Activated T-cell treated with anti-CD3 and anti-CD28 coated beads, Interleukin-2, amount 50 U/mL, for 48 hours (primary cell): ENCODE results near the gene NDUFAF2.
"Not testable (repeated sequence)": the region's sequence is repeated elsewhere in the genome, so short reads cannot be mapped to it uniquely, and the experiment has no call there.

Experiments
- DNase-seq, 2 experiments: peaks; one replicate each; pipeline ENCODE4 v3.0.0-alpha.2; 2020

NDUFAF2 gene

DNA sequence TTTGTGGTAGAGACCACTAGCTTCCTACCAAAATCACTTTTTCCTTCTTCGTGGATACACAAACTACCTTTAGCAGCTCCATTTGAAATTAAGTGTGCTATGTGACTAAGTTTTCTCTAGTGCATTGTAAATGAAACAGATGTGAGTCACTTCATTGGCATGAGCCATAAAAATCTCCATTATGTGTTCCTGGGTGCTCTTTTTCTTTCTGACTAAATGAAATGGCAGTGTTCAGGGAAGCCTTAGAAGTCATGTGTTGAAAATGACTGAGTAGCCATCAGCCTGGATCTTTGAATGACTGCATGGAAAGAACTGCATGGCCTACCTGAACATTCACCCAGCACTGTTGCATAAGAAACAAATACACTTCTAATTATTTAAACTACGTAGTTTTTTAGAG, 107.9 kb downstream of the NDUFAF2 start:
- DNase-seq, result no peak

DNA sequence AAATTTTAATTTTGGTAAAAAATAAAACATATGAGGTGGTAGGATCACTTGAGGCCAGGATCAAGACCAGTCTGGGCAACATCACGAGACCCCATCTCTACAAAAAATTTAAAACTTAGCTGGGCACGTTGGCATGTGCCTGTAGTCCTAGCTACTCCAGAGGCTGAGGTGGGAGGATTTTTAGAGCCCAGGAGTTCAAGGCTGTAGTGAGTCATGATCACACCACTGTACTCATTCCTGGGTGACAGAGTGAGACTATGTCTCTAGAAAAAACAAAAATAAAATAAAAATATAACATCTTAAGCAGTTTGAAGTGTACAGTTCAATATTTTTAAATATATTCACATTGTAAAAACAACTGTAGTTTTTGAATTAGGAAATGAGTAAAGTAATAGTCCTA, 108.9 kb downstream of the NDUFAF2 start:
- DNase-seq, result no peak

DNA sequence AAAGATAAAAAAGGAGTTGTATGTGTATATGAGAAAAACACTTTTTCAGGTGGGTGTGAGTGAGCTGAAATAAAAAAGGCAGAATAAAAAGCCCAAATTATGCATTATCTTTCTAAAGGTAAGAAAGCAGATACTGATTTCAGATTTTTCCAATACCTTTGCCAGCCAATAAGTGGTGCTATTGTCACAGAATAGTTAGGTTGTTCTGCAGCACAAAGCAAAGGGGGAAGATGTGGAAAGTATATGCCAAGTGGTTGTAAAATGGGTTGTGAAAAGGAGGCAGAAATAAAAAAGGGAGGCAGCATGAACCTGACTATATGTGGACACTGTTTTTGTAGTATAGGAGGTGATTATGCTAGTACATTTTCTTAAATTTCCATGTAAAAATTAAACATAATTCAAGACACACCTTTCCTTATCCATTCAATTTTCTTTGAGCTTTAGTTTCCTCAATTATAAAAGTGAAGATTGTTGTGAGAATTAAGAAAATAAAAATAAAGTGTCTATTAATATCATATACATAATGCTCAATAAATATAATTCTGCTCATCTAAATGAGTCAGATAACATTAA, 110.5 kb downstream of the NDUFAF2 start:
- no peak for DNase-seq

DNA sequence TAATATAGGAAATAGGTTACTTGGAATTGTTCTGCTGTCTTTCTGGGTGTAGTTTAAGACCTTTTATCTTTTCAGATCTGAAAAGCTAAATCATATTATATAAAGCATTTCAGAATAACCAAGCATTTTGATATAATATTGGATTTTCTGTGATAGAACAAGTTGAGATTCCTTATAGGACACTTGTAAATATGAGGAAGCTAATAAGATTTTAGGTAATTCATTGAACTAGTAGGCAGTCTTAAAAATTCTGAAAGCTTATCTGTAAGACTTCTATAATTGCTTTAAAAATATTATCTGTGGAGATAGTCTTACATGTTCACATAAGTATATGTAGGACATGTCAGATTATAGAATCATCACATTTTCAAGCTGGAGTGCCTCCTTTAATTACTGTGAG, 114.5 kb downstream of the NDUFAF2 start:
- DNase-seq, result no peak

DNA sequence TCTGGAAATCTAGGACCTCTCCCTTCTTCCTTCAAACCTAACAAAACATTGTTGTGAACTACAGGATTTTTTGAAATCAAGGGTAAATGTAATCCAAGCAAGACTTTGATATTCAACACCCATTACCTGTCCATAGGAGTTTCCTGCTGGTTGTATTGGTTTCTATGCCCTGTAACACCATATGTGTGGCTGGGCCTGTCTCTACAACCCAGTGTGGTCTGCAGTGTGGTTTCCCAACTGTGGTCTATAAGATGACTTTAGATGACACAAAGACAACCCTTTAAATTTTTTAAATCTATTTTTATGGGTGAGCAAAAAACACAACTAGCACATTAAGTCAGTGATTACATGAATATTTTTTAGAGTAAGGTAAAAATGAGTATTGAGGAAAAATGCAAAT, 124.1 kb downstream of the NDUFAF2 start:
- no peak for DNase-seq

DNA sequence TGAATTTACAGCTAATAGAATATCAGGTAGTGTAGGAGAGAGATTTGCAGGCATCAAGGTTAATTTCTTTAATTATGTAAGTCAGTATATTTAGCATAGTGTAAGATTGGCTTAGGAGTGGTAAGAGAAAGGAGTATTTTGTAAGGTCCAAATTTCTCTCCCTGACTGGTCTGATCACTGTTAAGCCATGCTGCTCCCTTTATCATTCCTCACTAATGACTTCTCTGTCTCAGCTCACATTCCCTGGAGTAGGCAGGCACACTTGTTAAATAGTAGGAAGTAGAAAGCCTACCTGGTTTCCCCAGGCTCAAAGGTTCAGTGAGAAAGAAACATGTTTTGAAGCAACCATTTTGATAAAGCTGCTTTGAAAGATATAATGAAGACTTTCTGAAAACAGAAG, 126.5 kb downstream of the NDUFAF2 start:
- DNase-seq, result no peak

DNA sequence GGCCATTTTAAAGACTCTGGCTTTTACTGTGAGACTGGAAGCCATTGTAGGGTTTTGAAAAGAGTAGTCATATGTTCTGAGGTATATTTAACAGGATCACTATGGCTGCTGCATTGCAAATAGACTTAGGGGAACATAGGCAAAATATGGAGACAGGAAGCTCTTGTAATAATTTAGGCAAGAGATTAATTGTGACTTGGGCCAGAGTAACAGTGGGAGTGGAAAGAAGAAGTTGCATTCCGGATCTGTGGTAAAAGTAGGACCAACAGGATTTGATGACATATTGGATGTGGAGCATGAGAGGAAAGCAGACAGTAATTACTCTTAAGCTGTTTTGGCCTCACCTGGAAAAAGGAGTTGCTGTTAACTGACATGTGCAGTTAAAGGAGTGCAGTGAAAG, 131.6 kb downstream of the NDUFAF2 start:
- DNase-seq, result no peak

DNA sequence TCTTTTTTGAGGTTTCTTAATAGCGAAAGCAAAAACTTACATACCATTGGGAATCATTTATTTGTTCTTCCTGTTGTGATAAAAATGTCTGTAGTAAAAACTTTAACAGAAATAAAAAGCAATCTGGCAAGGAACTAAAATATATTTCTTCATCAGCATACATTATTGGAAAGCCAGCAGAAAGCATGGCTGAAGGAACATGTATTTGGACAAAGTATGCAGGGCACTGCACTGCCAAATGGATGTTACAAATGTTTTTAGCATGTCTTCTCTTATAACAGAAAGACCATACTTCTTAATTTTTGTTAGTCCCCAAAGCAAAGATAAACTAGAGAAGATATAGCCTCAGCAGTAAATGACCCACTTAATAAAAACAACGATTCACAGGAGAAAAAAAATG, 136.7 kb downstream of the NDUFAF2 start:
- no peak for DNase-seq

DNA sequence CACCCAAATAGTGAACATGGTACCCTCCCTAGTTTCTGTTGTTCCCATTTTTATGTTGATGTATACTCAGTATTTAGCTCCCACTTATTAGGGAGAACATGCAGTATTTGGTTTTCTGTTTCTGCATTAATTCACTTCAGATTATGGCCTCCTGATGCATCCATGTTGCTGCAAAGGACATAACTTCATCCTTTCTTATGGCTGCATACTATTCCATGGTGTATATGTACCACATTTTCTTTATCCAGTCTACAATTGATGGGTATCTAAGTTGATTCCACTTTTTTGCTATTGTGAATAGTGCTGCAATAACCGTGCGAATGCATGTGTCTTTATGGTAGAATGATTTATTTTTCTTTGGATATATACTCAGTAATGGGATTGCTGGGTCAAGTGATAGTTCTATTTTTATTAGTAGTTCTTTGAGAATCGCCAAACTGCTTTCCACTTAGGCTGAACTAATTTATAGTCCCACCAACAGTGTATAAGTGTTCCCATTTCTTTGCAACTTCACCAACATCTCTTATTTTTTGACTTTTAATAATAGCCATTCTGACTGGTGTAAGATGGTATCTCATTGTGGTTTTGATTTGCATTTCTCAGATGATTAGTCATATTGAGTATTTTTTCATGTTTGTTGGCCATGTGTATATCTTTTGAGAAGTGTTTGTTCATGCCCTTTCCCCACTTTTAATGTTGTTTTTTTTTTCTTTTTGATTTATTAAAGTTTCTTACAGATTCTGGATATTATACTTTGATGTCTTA, 137.7 kb downstream of the NDUFAF2 start:
- DNase-seq, result no peak

DNA sequence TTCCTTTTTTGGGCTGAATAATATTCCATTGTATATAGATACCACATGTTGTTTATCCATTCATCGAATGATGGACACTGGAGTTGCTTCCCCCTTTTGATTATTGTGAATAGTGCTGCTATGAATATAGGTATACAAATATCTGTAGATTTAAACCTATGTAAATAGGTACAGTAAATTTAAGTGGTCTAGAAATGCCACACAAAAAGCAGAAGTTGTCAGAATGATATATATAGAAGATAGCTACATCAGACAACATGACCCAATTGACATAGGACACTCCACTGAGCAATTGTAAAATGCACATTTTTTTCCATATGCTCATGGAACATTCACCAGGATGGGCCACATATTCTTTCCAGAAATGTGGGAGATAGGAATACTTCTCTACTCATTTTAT, 139.7 kb downstream of the NDUFAF2 start:
- DNase-seq, result no peak

DNA sequence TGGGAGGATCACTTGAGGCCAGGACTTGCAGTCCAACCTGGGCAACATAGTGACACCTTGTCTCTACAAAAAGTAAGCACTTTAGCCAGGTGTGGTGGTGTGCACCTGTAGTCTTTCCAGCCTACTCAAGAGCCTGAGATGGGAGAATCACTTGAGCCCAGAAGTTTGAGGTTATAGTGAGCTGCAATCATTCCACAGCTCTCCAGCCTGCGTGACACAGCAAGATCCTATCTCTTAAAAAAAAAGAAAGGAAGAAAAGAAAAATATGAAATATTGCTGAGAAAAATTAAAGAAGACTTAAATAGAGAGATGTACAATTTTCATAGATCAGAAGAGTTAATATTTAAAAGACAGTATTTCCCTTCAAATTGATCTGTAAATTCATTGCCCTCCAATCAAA, 140.9 kb downstream of the NDUFAF2 start:
- DNase-seq, result no peak

DNA sequence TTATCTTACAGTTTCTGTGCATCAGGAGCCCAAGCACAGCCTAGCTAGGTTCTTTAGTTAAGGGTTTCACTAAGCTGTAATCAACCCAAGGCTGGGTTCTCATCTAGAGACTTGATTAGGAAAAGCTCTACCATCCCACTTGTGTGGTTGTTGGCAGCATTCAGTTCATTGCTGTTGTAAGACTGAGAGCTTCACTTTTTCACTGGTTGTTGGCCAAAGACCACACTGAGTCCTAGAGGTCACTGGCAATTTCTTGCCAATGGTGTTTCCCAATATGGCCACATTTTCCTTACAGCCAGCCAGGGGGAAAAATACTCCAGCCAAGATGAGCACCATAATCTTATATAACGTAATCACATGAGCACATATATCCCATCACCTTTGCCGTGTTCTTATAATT, 142.9 kb downstream of the NDUFAF2 start:
- DNase-seq, result no peak

DNA sequence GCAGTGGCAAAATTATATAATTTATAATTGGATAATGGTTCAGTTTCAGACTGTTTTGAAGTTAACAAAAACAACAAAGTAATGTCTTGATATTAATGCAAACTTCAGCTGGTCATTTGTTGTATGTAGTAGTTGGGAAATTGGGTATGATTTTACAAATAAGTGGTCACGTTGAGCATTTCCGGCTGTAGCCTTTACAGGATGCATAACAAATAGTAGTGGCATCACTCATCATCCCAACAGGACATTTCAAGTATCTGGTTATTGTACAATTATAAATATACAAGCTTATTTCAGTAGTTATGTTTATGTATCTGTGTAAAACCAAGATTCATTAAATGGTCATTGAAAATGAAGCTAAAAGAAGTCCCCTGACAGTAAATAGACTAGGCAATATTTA, 144.3 kb downstream of the NDUFAF2 start:
- no peak for DNase-seq

DNA sequence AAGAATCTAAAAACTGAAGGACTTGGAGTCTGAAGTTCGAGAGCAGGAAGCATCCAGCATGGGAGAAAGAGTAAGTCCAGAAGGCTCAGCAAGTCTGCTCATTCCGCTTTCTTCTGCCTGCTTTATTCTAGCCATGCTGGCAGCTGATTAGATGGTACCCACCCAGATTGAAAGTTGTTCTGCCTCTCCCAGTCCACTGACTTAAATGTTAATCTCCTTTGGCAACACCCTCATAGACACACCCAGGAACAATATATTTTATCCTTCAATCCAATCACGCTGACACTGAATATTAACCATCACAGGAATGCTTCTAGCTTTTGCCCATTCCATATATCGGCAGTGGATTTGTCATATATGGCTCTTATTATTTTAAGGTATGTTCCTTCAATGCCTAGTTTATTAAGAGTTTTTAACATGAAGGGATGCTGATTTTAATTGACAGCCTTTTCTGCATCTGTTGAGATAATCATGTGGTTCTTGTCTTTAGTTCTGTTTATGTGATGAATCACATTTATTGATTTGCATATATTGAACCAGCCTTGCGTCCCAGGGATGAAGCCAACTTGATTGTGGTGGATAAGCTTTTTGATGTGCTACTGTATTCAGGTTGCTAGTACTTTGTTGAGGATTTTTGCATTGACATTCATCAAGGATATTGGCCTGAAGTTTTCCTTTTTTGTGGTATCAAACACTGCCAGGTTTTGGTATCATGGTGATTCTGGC, 148.2 kb downstream of the NDUFAF2 start:
- not testable (repeated sequence) for DNase-seq

DNA sequence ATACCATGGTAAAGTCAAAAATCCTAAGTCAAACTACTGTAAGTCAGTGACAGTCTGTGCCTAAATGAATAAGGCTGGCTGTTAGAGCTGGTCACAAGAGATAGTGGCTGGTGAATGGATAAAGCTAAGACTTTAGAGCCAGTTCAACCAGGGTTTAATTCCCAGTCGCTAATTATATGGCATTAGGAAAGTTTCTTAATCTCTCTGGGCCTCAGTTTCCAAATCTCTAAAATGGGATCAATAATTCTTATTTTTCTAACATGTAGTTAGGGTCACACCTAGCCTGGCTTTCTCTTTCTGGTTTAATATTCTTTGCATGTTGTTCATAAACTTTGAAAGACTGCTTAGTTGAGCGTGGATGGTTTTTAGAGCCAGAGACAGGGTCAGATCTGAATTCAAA, 152.5 kb downstream of the NDUFAF2 start:
- no peak for DNase-seq

DNA sequence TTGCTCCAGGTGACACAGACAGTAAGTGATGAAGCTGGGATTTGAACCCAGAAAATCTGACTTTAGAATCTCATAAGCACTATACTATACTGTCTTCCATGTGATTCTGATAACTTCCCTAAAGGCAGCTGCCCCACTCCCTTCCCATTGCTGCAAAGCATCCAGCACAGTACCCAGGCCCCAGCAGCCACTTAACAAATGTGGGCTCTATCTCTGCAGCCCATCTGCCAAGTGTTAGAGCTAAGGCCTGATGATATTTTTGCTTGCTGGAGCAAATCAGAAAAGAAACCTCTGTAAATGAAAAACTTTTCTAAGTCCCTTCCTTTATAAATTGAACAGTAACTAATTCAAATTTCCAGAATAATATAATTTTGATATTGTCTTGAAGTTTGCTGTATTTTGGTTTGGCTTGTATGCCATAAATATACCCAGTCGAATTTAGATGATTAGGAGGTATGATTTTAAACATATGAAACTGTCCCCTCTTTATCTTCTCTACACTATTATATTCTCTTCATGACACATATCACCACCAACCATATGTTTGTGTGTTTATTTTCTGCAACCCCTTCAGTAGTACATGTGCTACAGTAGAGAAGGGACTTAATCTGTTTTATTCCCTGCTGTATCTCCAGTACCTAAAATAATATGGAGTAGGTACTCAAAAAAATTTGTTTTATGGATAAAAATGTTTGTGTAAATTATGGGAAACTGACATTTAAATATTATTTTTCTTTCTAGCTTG, 153.4 kb downstream of the NDUFAF2 start:
- no peak for DNase-seq

DNA sequence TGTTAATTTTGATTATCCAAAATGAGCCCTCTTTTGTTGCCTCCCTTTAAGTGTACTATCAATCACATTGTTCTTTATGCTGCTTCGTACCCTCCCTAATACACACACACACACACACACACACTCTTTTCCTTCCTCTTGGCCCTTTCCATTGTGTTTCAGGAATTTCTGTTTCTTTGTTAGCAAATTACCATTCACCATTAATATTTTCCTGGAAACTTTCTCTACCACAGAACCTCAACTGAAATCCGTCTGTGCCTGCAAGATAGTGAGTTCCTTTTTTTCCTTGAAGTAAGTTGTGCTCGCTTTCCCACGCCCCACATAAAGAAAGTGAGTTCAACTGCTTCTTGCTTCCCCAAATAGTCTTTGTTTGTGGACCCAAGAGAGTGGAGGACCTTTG, 155.4 kb downstream of the NDUFAF2 start:
- no peak for DNase-seq

DNA sequence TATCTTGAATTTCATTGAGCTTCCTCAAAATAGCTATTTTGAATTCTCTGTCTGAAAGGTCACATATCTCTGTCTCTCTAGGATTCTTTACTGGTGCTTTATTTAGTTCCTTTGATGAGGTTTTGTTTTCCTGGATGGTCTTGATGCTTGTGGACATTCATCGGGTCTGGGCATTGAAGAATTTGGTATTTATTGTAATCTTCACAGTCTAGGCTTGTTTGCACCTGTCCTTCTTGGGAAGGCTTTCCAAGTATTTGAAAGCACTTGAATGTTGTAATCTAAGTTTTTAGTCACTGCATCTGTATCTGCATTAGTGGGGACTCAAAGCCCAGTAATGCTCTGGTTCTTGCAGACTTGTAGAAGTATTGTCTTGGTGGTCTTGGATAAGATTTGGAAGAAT, 169.4 kb downstream of the NDUFAF2 start:
- DNase-seq, result no peak

DNA sequence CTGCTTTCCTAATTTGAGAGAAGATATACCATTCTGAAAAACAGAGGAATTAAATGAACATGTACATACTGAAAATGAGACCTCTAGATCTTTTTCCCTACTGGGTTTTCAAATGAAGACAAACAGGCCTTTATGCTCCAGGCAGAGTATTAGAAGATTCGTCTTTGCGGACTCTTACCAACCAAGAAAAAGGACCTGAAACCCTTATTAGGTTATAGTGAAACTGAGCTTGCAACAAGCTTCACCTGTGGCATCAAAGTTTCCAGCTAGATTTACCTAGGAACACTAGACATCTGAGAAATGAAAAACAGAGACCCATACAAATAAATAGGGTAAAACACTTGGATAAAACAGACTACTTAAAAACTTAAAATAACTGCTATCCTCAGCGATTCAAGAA, 171.0 kb downstream of the NDUFAF2 start:
- DNase-seq, result no peak

DNA sequence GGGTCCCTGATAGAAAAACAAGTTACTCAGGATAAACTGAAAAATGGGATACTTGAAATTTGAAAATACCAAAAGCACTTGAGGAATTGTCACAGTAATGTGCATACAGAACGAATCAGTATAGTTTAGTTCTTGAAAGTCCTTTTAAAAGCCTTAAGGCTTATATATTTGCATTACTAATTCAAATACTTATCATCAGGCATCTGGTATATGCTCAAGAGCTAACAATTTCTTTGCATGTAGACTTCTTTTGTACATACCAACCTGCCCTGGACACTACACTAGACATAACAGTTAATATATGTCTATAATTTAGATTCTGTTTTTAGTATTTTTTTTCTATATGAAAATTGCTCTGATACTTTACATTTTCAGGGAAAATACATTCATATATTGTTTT, 174.1 kb downstream of the NDUFAF2 start:
- DNase-seq, result no peak

DNA sequence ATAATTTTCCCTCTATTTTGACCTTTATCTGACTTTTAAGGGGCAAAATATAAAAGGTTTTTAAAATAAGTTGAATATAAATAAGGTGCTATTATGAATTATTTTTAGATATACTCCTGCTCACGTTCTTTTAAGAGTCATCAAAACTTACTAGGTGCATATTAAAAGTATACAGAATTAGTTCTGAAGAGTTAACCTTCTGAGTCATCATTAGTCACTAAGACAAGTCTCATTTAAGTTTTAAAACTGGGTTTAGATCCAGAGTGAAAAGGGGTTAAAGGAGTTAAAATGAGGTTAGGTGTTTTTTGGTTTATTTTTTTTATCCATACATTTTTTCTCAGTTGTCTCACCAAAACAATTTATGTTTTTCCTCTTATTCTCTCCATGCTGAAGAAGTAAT, 175.5 kb downstream of the NDUFAF2 start:
- no peak for DNase-seq

DNA sequence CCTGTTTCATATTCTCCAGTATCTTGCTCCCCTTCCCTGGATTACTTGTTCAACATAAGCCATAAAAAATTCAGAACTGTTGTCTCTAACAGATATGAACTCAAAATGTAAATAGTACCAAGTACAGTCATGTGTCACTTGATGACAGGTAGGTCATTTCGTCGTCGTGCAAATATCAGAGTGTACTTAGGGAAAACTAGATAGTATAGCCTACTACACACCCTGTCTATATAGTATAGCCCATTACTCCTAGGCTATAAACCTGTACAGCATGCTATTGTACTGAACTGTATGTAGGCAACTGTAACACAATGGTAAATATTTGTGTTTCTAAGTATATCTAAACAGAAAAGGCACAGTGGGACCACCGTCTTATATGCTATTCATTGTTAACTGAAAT, 178.1 kb downstream of the NDUFAF2 start:
- DNase-seq, result no peak

DNA sequence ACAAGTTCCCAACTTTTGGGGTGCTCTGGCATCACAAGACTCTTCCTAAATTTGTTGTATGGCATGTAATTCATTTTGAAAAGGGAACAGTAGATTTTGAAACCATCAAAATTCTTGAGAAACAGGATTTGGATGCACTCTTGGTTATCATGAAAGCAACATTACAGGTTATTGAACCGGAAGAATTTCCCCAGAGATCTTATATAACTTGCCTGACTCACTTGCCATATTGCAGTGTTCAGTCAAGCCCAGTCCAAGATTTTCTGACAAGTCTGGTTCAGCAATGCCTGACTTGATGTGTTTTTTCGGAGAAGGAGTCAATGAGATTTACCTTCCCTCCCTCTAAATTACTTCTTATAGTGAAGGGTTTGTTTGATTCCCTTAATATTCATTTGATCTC, 185.3 kb downstream of the NDUFAF2 start:
- no peak for DNase-seq

DNA sequence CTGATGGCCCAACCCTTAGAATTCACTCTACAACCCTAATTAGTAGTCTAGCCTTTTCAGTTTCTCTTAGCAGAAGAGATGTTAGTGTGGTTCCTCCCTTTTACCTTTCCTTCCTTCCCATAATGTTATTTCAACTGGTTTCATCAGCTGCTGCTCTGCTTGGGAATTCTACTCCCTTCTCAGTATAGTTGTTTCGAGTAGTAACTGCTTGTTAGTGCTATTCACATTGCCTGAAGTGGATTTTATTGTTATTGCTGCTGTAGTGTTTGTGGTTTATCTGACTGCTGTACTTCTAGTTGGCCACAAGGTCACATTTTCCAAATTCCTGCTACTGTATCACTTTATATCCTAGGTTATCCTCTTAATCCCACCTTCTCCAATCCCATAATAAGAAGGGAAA, 187.6 kb downstream of the NDUFAF2 start:
- no peak for DNase-seq
